SK-N-SH treated with all-trans-retinoic acid at 6 μM for 48 hours (cell line): Measurements from ENCODE around the gene RASA2.

Experiments
- ATAC-seq: fragments of 200-7000 bp; cut with Tn5 transposase; 3 replicates; pipeline ENCODE4 v1.9.1; 2020; ENCODE audit warnings: mild to moderate bottlenecking, moderate library complexity
- ARNTL ChIP-seq: fragments of 450-650 bp; formaldehyde crosslinking; IDR thresholded peaks from 2 replicates; pipeline ENCODE4 v1.5.0; 2020; ENCODE audit warnings: low read depth, mild to moderate bottlenecking, moderate library complexity, borderline replicate concordance
- BACH2 ChIP-seq: fragments of 250-450 bp; sonication (Bioruptor Pico); IDR thresholded peaks from 2 replicates; pipeline ENCODE4 v1.9.0; 2021; ENCODE audit warnings: mild to moderate bottlenecking, borderline replicate concordance
- ESRRG ChIP-seq: fragments of 250-450 bp; sonication (Bioruptor Pico); IDR thresholded peaks from 2 replicates; pipeline ENCODE4 v1.6.1; 2021; ENCODE audit warnings: mild to moderate bottlenecking
- GLIS3 ChIP-seq: fragments of 250-450 bp; sonication (Bioruptor Pico); IDR thresholded peaks from 2 replicates; pipeline ENCODE4 v1.5.0; 2020; ENCODE audit warnings: mild to moderate bottlenecking, moderate library complexity
- ISL1 ChIP-seq: fragments of 250-450 bp; sonication (Bioruptor Pico); IDR thresholded peaks from 2 replicates; pipeline ENCODE4 v2.1.2; 2022; ENCODE audit warnings: mild to moderate bottlenecking, moderate library complexity
- PPARA ChIP-seq: fragments of 250-450 bp; sonication (Bioruptor Pico); IDR thresholded peaks from 2 replicates; pipeline ENCODE4 v1.5.0; 2020; ENCODE audit warnings: mild to moderate bottlenecking, borderline replicate concordance
- RARB ChIP-seq: fragments of 250-450 bp; sonication (Bioruptor Pico); IDR thresholded peaks from 2 replicates; pipeline ENCODE4 v1.8.0; 2021; ENCODE audit warnings: mild to moderate bottlenecking, moderate library complexity
- SNAI2 ChIP-seq: fragments of 250-450 bp; sonication (Bioruptor Pico); IDR thresholded peaks from 2 replicates; pipeline ENCODE4 v1.5.0; 2020; ENCODE audit warnings: mild to moderate bottlenecking, moderate library complexity
- TCF4 ChIP-seq: fragments of 250-450 bp; sonication (Bioruptor Pico); IDR thresholded peaks from 2 replicates; pipeline ENCODE4 v1.8.0; 2021; ENCODE audit warnings: mild to moderate bottlenecking, moderate library complexity, borderline replicate concordance
- ZC3H10 ChIP-seq: fragments of 250-450 bp; sonication (Bioruptor Pico); IDR thresholded peaks from 2 replicates; pipeline ENCODE4 v1.5.1; 2021; ENCODE audit warnings: mild to moderate bottlenecking, moderate library complexity
- ZFP3 ChIP-seq: fragments of 250-450 bp; sonication (Bioruptor Pico); IDR thresholded peaks from 2 replicates; pipeline ENCODE4 v1.5.0; 2020; ENCODE audit warnings: mild to moderate bottlenecking, moderate library complexity
- ZFP30 ChIP-seq: fragments of 450-650 bp; formaldehyde crosslinking; IDR thresholded peaks from 2 replicates; pipeline ENCODE4 v1.5.0; 2022; ENCODE audit warnings: mild to moderate bottlenecking, moderate library complexity
- ZNF565 ChIP-seq: fragments of 450-650 bp; formaldehyde crosslinking; conservative IDR thresholded peaks from 2 replicates; pipeline ENCODE4 v1.5.0; 2020; ENCODE audit warnings: low read depth, mild to moderate bottlenecking, moderate library complexity
- ZNF8 ChIP-seq: fragments of 450-650 bp; formaldehyde crosslinking; IDR thresholded peaks from 2 replicates; pipeline ENCODE4 v1.5.0; 2020; ENCODE audit warnings: mild to moderate bottlenecking, moderate library complexity
- TF ChIP-seq, protein P1 (sequence below): fragments of 250-450 bp; sonication (Bioruptor Pico); IDR thresholded peaks from 2 replicates; pipeline ENCODE4 v1.5.0; 2020; ENCODE audit warnings: mild to moderate bottlenecking, moderate library complexity
- TF ChIP-seq, protein P2 (sequence below): fragments of 250-450 bp; sonication (Bioruptor Pico); IDR thresholded peaks from 2 replicates; pipeline ENCODE4 v1.8.0; 2020; ENCODE audit warnings: mild to moderate bottlenecking, moderate library complexity, borderline replicate concordance
- TF ChIP-seq, protein P3 (sequence below): fragments of 250-450 bp; sonication (Bioruptor Pico); IDR thresholded peaks from 2 replicates; pipeline ENCODE4 v1.5.1; 2020; ENCODE audit warnings: low read depth, mild to moderate bottlenecking, moderate library complexity
- TF ChIP-seq, protein P4 (sequence below): fragments of 250-450 bp; sonication (Bioruptor Pico); IDR thresholded peaks from 2 replicates; pipeline ENCODE4 v1.8.0; 2021; ENCODE audit warnings: low read depth, mild to moderate bottlenecking, moderate library complexity, borderline replicate concordance

RASA2 gene

DNA sequence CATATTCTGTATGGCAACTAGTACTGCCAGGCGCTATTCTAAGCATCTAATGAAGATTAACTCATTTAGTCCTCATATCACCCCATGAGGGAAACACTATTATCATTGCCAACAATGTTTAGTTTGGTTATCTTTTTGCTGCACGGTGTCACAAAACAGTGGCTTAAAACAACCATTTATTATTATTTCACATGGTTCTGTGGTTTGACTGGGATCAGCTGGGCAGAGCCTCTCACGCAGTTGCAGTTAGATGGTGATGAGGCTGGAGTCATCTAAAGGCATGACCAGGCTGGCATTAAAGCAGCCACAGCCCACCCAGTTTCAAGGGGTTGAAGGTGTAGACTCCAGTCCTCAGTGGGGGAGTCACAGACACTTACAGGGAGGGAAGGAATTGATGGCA, 32.8 kb upstream of the RASA2 start:
- no peak for ATAC-seq
- TF ChIP-seq, protein P1, sequence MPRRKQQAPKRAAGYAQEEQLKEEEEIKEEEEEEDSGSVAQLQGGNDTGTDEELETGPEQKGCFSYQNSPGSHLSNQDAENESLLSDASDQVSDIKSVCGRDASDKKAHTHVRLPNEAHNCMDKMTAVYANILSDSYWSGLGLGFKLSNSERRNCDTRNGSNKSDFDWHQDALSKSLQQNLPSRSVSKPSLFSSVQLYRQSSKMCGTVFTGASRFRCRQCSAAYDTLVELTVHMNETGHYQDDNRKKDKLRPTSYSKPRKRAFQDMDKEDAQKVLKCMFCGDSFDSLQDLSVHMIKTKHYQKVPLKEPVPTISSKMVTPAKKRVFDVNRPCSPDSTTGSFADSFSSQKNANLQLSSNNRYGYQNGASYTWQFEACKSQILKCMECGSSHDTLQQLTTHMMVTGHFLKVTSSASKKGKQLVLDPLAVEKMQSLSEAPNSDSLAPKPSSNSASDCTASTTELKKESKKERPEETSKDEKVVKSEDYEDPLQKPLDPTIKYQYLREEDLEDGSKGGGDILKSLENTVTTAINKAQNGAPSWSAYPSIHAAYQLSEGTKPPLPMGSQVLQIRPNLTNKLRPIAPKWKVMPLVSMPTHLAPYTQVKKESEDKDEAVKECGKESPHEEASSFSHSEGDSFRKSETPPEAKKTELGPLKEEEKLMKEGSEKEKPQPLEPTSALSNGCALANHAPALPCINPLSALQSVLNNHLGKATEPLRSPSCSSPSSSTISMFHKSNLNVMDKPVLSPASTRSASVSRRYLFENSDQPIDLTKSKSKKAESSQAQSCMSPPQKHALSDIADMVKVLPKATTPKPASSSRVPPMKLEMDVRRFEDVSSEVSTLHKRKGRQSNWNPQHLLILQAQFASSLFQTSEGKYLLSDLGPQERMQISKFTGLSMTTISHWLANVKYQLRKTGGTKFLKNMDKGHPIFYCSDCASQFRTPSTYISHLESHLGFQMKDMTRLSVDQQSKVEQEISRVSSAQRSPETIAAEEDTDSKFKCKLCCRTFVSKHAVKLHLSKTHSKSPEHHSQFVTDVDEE (CRISPR knock-in tag), result no peak
- TF ChIP-seq ARNTL (CRISPR knock-in tag), result no peak
- TF ChIP-seq ZNF8, result no peak
- no peak for TF ChIP-seq ZNF565 (CRISPR knock-in tag)
- TF ChIP-seq BACH2 (CRISPR knock-in tag), result no peak
- TF ChIP-seq ZFP3, result no peak
- TF ChIP-seq, protein P2, sequence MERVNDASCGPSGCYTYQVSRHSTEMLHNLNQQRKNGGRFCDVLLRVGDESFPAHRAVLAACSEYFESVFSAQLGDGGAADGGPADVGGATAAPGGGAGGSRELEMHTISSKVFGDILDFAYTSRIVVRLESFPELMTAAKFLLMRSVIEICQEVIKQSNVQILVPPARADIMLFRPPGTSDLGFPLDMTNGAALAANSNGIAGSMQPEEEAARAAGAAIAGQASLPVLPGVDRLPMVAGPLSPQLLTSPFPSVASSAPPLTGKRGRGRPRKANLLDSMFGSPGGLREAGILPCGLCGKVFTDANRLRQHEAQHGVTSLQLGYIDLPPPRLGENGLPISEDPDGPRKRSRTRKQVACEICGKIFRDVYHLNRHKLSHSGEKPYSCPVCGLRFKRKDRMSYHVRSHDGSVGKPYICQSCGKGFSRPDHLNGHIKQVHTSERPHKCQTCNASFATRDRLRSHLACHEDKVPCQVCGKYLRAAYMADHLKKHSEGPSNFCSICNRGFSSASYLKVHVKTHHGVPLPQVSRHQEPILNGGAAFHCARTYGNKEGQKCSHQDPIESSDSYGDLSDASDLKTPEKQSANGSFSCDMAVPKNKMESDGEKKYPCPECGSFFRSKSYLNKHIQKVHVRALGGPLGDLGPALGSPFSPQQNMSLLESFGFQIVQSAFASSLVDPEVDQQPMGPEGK (CRISPR knock-in tag), result no peak
- TF ChIP-seq GLIS3 (CRISPR knock-in tag), result no peak
- TF ChIP-seq, protein P3, sequence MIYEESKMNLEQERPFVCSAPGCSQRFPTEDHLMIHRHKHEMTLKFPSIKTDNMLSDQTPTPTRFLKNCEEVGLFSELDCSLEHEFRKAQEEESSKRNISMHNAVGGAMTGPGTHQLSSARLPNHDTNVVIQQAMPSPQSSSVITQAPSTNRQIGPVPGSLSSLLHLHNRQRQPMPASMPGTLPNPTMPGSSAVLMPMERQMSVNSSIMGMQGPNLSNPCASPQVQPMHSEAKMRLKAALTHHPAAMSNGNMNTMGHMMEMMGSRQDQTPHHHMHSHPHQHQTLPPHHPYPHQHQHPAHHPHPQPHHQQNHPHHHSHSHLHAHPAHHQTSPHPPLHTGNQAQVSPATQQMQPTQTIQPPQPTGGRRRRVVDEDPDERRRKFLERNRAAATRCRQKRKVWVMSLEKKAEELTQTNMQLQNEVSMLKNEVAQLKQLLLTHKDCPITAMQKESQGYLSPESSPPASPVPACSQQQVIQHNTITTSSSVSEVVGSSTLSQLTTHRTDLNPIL (CRISPR knock-in tag), result no peak
- no peak for TF ChIP-seq ESRRG (CRISPR knock-in tag)

DNA sequence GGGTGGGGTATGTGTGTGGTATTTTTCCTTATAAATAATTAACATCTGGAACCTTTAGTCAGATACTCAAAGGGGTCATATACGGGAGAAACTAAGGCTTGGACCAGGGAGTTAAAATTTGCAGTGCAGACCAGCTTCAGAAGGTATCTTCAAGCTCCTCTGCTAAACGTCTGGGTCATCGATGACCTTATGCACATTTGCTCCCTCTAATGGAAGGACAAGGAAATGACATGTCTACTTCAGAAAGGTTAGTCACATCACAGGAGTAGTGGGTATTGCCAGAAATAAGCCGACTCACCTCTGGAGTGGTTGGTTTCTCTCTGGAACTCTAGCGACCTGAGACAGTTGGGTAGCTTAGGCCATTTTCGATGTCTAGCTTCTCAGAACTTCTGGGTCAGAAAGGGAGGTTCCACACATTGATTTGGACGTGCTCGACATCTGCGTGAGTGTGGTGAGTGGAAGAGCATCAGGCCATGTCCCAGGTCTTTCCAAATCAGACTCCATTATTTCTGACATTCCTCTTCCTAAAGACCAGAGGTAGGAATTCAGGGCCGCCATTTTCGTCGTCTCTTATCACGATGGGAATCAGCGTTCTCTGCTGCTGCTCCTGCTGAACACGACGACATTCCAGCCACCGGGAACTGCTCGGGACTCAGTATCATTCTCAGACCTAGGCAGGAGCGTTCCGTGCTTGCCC, 31.8 kb upstream of the RASA2 start:
- TF ChIP-seq, protein P2 (CRISPR knock-in tag), result no peak
- no peak for TF ChIP-seq SNAI2 (CRISPR knock-in tag)
- no peak for TF ChIP-seq TCF4 (CRISPR knock-in tag)
- TF ChIP-seq, protein P4, sequence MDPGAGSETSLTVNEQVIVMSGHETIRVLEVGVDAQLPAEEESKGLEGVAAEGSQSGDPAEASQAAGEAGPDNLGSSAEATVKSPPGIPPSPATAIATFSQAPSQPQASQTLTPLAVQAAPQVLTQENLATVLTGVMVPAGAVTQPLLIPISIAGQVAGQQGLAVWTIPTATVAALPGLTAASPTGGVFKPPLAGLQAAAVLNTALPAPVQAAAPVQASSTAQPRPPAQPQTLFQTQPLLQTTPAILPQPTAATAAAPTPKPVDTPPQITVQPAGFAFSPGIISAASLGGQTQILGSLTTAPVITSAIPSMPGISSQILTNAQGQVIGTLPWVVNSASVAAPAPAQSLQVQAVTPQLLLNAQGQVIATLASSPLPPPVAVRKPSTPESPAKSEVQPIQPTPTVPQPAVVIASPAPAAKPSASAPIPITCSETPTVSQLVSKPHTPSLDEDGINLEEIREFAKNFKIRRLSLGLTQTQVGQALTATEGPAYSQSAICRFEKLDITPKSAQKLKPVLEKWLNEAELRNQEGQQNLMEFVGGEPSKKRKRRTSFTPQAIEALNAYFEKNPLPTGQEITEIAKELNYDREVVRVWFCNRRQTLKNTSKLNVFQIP, result no peak
- TF ChIP-seq ZFP30 (CRISPR knock-in tag), result no peak
- no peak for TF ChIP-seq ZFP3
- TF ChIP-seq PPARA (CRISPR knock-in tag), result no peak
- TF ChIP-seq, protein P1 (CRISPR knock-in tag), result no peak
- TF ChIP-seq ISL1 (CRISPR knock-in tag), result no peak
- TF ChIP-seq ZC3H10, result no peak
- no peak for TF ChIP-seq ZNF8
- TF ChIP-seq GLIS3 (CRISPR knock-in tag), result no peak
- TF ChIP-seq ZNF565 (CRISPR knock-in tag), result no peak
- TF ChIP-seq RARB, result no peak
- TF ChIP-seq, protein P3 (CRISPR knock-in tag), result no peak
- TF ChIP-seq BACH2 (CRISPR knock-in tag), result no peak
- peak; percentile 82 for ATAC-seq
